Mesothelial cell of epicardium (in vitro differentiated cells): ENCODE measurements around the gene SENP2. TPM values are rescaled to one million over a fixed set of nuclear protein-coding genes. Genes with fewer than 3 reads are reported as not detected.
A peak's percentile ranks its signal among the peaks of the same experiment; 100 is the strongest.
"Not testable (repeated sequence)": the region's sequence is repeated elsewhere in the genome, so short reads cannot be mapped to it uniquely, and the experiment has no call there.

Experiments
- DNase-seq, 2 experiments: peaks; one replicate each; pipeline ENCODE4 v3.0.0; 2021; ENCODE audit warnings: low spot score in 2 of 2; ENCODE audit not compliant: unreplicated experiment in 2 of 2
- H3K27ac Mint-ChIP-seq: 2 replicates; pipeline ENCODE4 v1.8.0; 2021; ENCODE audit warnings: mixed read lengths
- H3K27me3 Mint-ChIP-seq: 2 replicates; pipeline ENCODE4 v1.8.0; 2021; ENCODE audit warnings: low read depth, mixed read lengths
- H3K36me3 Mint-ChIP-seq: 2 replicates; pipeline ENCODE4 v1.8.0; 2021; ENCODE audit warnings: mixed read lengths
- H3K4me1 Mint-ChIP-seq: 2 replicates; pipeline ENCODE4 v1.8.0; 2021; ENCODE audit warnings: mixed read lengths
- H3K4me3 Mint-ChIP-seq: 2 replicates; pipeline ENCODE4 v1.8.0; 2021; ENCODE audit warnings: mild to moderate bottlenecking, moderate library complexity, mixed read lengths
- H3K9me3 Mint-ChIP-seq: 2 replicates; pipeline ENCODE4 v1.8.0; 2021; ENCODE audit warnings: mixed read lengths
- CTCF ChIP-seq: fragments of 200-600 bp; sonication (generic); IDR thresholded peaks from one replicate; pipeline ENCODE4 v1.5.0; 2021; ENCODE audit warnings: antibody characterized with exemption; ENCODE audit not compliant: unreplicated experiment
- total RNA-seq: library from RNA; stranded (reverse); gene quantifications from 3 replicates; pipeline ENCODE4 v1.2.1, GENCODE V29; 2021

The SENP2 gene
- total RNA-seq, 1 donor from 2014 or later = 40.2 TPM

GRCh38 chr3:185640308-185640707 lies 54.2 kb downstream of the SENP2 start:
- Mint-ChIP-seq H3K9me3 (no peaks in the 10 kb centered on the region), H3K27ac (peak overlapping the region; percentile 23), H3K4me1 (no peaks in the 10 kb centered on the region), H3K4me3 (no peak overlapping the region), H3K27me3 (no peaks in the 10 kb centered on the region), H3K36me3 (peaks cover 12% of the 10 kb centered on the region)
- TF ChIP-seq CTCF = no peak
- no peak for DNase-seq

GRCh38 chr3:185645191-185645590 lies 59.1 kb downstream of the SENP2 start:
- H3K4me1 Mint-ChIP-seq, H3K27me3 Mint-ChIP-seq, DNase-seq, H3K27ac Mint-ChIP-seq, H3K4me3 Mint-ChIP-seq, H3K9me3 Mint-ChIP-seq: not testable (repeated sequence)
- H3K36me3 Mint-ChIP-seq = peaks cover 40% of the 10 kb centered on the region

- H3K9me3 Mint-ChIP-seq = no peaks in the 10 kb centered on the region
- DNase-seq = no peak
- H3K27ac Mint-ChIP-seq = peak overlapping the region; percentile 34
- H3K36me3 Mint-ChIP-seq = peaks cover 41% of the 10 kb centered on the region
- no peak overlapping the region for H3K4me3 Mint-ChIP-seq
- no peak for TF ChIP-seq CTCF
- no peaks in the 10 kb centered on the region for H3K27me3 Mint-ChIP-seq
- no peaks in the 10 kb centered on the region for H3K4me1 Mint-ChIP-seq
Measured at GRCh38 chr3:185645596-185646381, 59.7 kb downstream of the SENP2 start.

GRCh38 chr3:185646382-185647133 lies 60.5 kb downstream of the SENP2 start:
- H3K4me3 Mint-ChIP-seq = no peak overlapping the region
- no peaks in the 10 kb centered on the region for H3K4me1 Mint-ChIP-seq
- no peaks in the 10 kb centered on the region for H3K27me3 Mint-ChIP-seq
- no peak for TF ChIP-seq CTCF
- H3K36me3 Mint-ChIP-seq = peaks cover 43% of the 10 kb centered on the region
- H3K9me3 Mint-ChIP-seq = no peaks in the 10 kb centered on the region
- H3K27ac Mint-ChIP-seq = peak overlapping the region; percentile 9
- no peak for DNase-seq

- Mint-ChIP-seq H3K27me3 (no peaks in the 10 kb centered on the region), H3K27ac (no peak overlapping the region), H3K4me3 (no peak overlapping the region), H3K36me3 (peaks cover 46% of the 10 kb centered on the region), H3K4me1 (no peaks in the 10 kb centered on the region), H3K9me3 (no peaks in the 10 kb centered on the region)
- no peak for TF ChIP-seq CTCF
- no peak for DNase-seq
Measured at GRCh38 chr3:185647134-185647879, 61.2 kb downstream of the SENP2 start.

GRCh38 chr3:185647880-185648210 lies 61.8 kb downstream of the SENP2 start:
- Mint-ChIP-seq H3K36me3 (peaks cover 49% of the 10 kb centered on the region), H3K27ac (no peak overlapping the region)
- no peak for DNase-seq

More at GRCh38 chr3:185647880-185648210, 61.8 kb downstream of the SENP2 start:
- Mint-ChIP-seq H3K9me3 (no peaks in the 10 kb centered on the region), H3K27me3 (no peaks in the 10 kb centered on the region), H3K4me3 (no peak overlapping the region), H3K4me1 (no peaks in the 10 kb centered on the region)
- no peak for TF ChIP-seq CTCF
